ENCODE results near the gene TPCN2. TPM values are rescaled to one million over a fixed set of nuclear protein-coding genes. Genes with fewer than 3 reads are reported as not detected.

The TPCN2 gene
- total and polyA plus RNA-seq, 7 experiments from 2014 or later, result 3.3 to 29.4 (median 21.2) TPM

- no peaks in the 10 kb centered on the region for H3K4me1 ChIP-seq (ENCODE audit: control insufficient read depth in 2 of 2, insufficient read depth in 2 of 2, low read length in 2 of 2)
- no peaks in the 10 kb centered on the region for H3K9me3 Mint-ChIP-seq
- no peaks in the 10 kb centered on the region for H3K36me3 ChIP-seq (ENCODE audit: control insufficient read depth in 2 of 3, insufficient read depth in 3 of 3, low read length in 3 of 3)
- ChIA-PET CTCF (no interaction called here), POLR2A (no interaction called here)
- no peak overlapping the region for H3K4me3 Mint-ChIP-seq
- no peak overlapping the region for H3K27ac ChIP-seq (ENCODE audit: low read depth, low read length)
- H3K9me3 ChIP-seq (ENCODE audit: control insufficient read depth in 2 of 3, low read length in 3 of 3), result no peaks in the 10 kb centered on the region
- ATAC-seq (no peak), DNase-seq (no peak)
- intact Hi-C loops (cut with micrococcal nuclease), result no loop called here
- peaks cover 9 to 34% (median 16%) of the 10 kb centered on the region in 5 donors for H3K27me3 Mint-ChIP-seq
- H3K36me3 Mint-ChIP-seq, result no peaks in the 10 kb centered on the region
- peaks cover 0 to 8% of the 10 kb centered on the region in 2 donors for H3K27me3 ChIP-seq (ENCODE audit: control insufficient read depth in 2 of 2, insufficient read depth in 2 of 2, low read length in 2 of 2)
- H3K4me1 Mint-ChIP-seq, result peaks cover 0 to 10% (median 6%) of the 10 kb centered on the region in 7 donors
- H3K4me3 ChIP-seq (ENCODE audit: low read length), result no peak overlapping the region
- H3K27ac Mint-ChIP-seq, result no peak overlapping the region
These were observed 33.7 kb upstream of the TPCN2 start for GRCh38 chr11:69014898-69015549.

- Mint-ChIP-seq H3K27me3 (peaks cover 0 to 17% (median 3%) of the 10 kb centered on the region in 5 donors), H3K36me3 (no peaks in the 10 kb centered on the region), H3K9me3 (no peaks in the 10 kb centered on the region), H3K4me3 (no peak overlapping the region), H3K4me1 (no peaks in the 10 kb centered on the region), H3K27ac (no peak overlapping the region)
- ATAC-seq (no peak), DNase-seq (no peak)
- Histone ChIP-seq H3K4me1 (ENCODE audit: control insufficient read depth in 2 of 2, insufficient read depth in 2 of 2, low read length in 2 of 2) (no peaks in the 10 kb centered on the region), H3K9me3 (ENCODE audit: control insufficient read depth in 2 of 3, low read length in 3 of 3) (no peaks in the 10 kb centered on the region), H3K4me3 (ENCODE audit: low read length) (no peak overlapping the region), H3K27ac (ENCODE audit: low read depth, low read length) (no peak overlapping the region), H3K36me3 (ENCODE audit: control insufficient read depth in 2 of 3, insufficient read depth in 3 of 3, low read length in 3 of 3) (no peaks in the 10 kb centered on the region), H3K27me3 (ENCODE audit: control insufficient read depth in 2 of 2, insufficient read depth in 2 of 2, low read length in 2 of 2) (peaks cover 0 to 4% of the 10 kb centered on the region in 2 donors)
- ChIA-PET POLR2A (no interaction called here), CTCF (no interaction called here)
- intact Hi-C loops (cut with micrococcal nuclease), result no loop called here
These were observed 30.8 kb upstream of the TPCN2 start for GRCh38 chr11:69017951-69018350.

GRCh38 chr11:69018924-69019323 is 29.8 kb upstream of the TPCN2 start:
- no peaks in the 10 kb centered on the region for H3K9me3 Mint-ChIP-seq
- H3K4me3 ChIP-seq (ENCODE audit: low read length), result no peak overlapping the region
- no peaks in the 10 kb centered on the region for H3K36me3 ChIP-seq (ENCODE audit: control insufficient read depth in 2 of 3, insufficient read depth in 3 of 3, low read length in 3 of 3)
- no peaks in the 10 kb centered on the region for H3K4me1 Mint-ChIP-seq
- no peak overlapping the region for H3K4me3 Mint-ChIP-seq
- POLR2A ChIA-PET, result no interaction called here
- ATAC-seq, result no peak
- no peaks in the 10 kb centered on the region for H3K36me3 Mint-ChIP-seq
- DNase-seq, result no peak
- peaks cover 0 to 14% (median 3%) of the 10 kb centered on the region in 5 donors for H3K27me3 Mint-ChIP-seq
- H3K9me3 ChIP-seq (ENCODE audit: control insufficient read depth in 2 of 3, low read length in 3 of 3), result no peaks in the 10 kb centered on the region
- H3K27ac ChIP-seq (ENCODE audit: low read depth, low read length), result no peak overlapping the region
- H3K27ac Mint-ChIP-seq, result no peak overlapping the region
- no peaks in the 10 kb centered on the region for H3K4me1 ChIP-seq (ENCODE audit: control insufficient read depth in 2 of 2, insufficient read depth in 2 of 2, low read length in 2 of 2)
- intact Hi-C loops (cut with micrococcal nuclease), result no loop called here
- no peaks in the 10 kb centered on the region for H3K27me3 ChIP-seq (ENCODE audit: control insufficient read depth in 2 of 2, insufficient read depth in 2 of 2, low read length in 2 of 2)
- CTCF ChIA-PET, result no interaction called here

GRCh38 chr11:69022260-69022659 is 26.5 kb upstream of the TPCN2 start:
- ChIA-PET POLR2A (no interaction called here), CTCF (no interaction called here)
- Histone ChIP-seq H3K9me3 (ENCODE audit: control insufficient read depth in 2 of 3, low read length in 3 of 3) (no peaks in the 10 kb centered on the region), H3K27me3 (ENCODE audit: control insufficient read depth in 2 of 2, insufficient read depth in 2 of 2, low read length in 2 of 2) (no peaks in the 10 kb centered on the region), H3K4me1 (ENCODE audit: control insufficient read depth in 2 of 2, insufficient read depth in 2 of 2, low read length in 2 of 2) (no peaks in the 10 kb centered on the region), H3K27ac (ENCODE audit: low read depth, low read length) (no peak overlapping the region), H3K4me3 (ENCODE audit: low read length) (no peak overlapping the region), H3K36me3 (ENCODE audit: control insufficient read depth in 2 of 3, insufficient read depth in 3 of 3, low read length in 3 of 3) (no peaks in the 10 kb centered on the region)
- no peak overlapping the region for H3K4me3 Mint-ChIP-seq
- H3K4me1 Mint-ChIP-seq, result no peaks in the 10 kb centered on the region
- H3K27me3 Mint-ChIP-seq, result no peaks in the 10 kb centered on the region
- ATAC-seq (no peak), DNase-seq (no peak)
- H3K36me3 Mint-ChIP-seq, result no peaks in the 10 kb centered on the region
- H3K27ac Mint-ChIP-seq, result no peak overlapping the region
- intact Hi-C loops (cut with micrococcal nuclease), result no loop called here
- no peaks in the 10 kb centered on the region for H3K9me3 Mint-ChIP-seq

GRCh38 chr11:69024509-69024908 is 24.2 kb upstream of the TPCN2 start:
- ChIA-PET CTCF (interaction anchor here (0.7 kb wide), 1 partner anchor 11 kb away, joined by 3 read pairs; no protein-coding TSS in a partner anchor), POLR2A (no interaction called here)
- intact Hi-C loops (cut with micrococcal nuclease), result no loop called here

GRCh38 chr11:69027704-69028372 is 20.9 kb upstream of the TPCN2 start:
- peaks cover 0 to 2% (median 0%) of the 10 kb centered on the region in 7 donors for H3K4me1 Mint-ChIP-seq
- H3K4me3 ChIP-seq (ENCODE audit: low read length), result no peak overlapping the region
- intact Hi-C loops (cut with micrococcal nuclease), result no loop called here
- H3K36me3 ChIP-seq (ENCODE audit: control insufficient read depth in 2 of 3, insufficient read depth in 3 of 3, low read length in 3 of 3), result no peaks in the 10 kb centered on the region
- H3K36me3 Mint-ChIP-seq, result no peaks in the 10 kb centered on the region
- peaks cover 0 to 2% (median 0%) of the 10 kb centered on the region in 5 donors for H3K27me3 Mint-ChIP-seq
- no peaks in the 10 kb centered on the region for H3K9me3 Mint-ChIP-seq
- no peaks in the 10 kb centered on the region for H3K9me3 ChIP-seq (ENCODE audit: control insufficient read depth in 2 of 3, low read length in 3 of 3)
- ATAC-seq (no peak), DNase-seq (no peak)
- no peak overlapping the region for H3K27ac ChIP-seq (ENCODE audit: low read depth, low read length)
- H3K4me1 ChIP-seq (ENCODE audit: control insufficient read depth in 2 of 2, insufficient read depth in 2 of 2, low read length in 2 of 2), result no peaks in the 10 kb centered on the region
- H3K27ac Mint-ChIP-seq, result no peak overlapping the region
- H3K27me3 ChIP-seq (ENCODE audit: control insufficient read depth in 2 of 2, insufficient read depth in 2 of 2, low read length in 2 of 2), result no peaks in the 10 kb centered on the region
- ChIA-PET CTCF (no interaction called here), POLR2A (interaction anchor here (0.7 kb wide), 1 partner anchor 10 kb away, joined by 3 read pairs; no protein-coding TSS in a partner anchor)
- H3K4me3 Mint-ChIP-seq, result no peak overlapping the region

More at GRCh38 chr11:69024509-69024908, 24.2 kb upstream of the TPCN2 start:
- Histone ChIP-seq H3K27me3 (ENCODE audit: control insufficient read depth in 2 of 2, insufficient read depth in 2 of 2, low read length in 2 of 2) (no peaks in the 10 kb centered on the region), H3K4me1 (ENCODE audit: control insufficient read depth in 2 of 2, insufficient read depth in 2 of 2, low read length in 2 of 2) (no peaks in the 10 kb centered on the region), H3K36me3 (ENCODE audit: control insufficient read depth in 2 of 3, insufficient read depth in 3 of 3, low read length in 3 of 3) (no peaks in the 10 kb centered on the region), H3K9me3 (ENCODE audit: control insufficient read depth in 2 of 3, low read length in 3 of 3) (no peaks in the 10 kb centered on the region), H3K4me3 (ENCODE audit: low read length) (no peak overlapping the region), H3K27ac (ENCODE audit: low read depth, low read length) (no peak overlapping the region)
- H3K4me1 Mint-ChIP-seq, result peaks cover 0 to 2% (median 0%) of the 10 kb centered on the region in 7 donors
- H3K36me3 Mint-ChIP-seq, result no peaks in the 10 kb centered on the region
- ATAC-seq (no peak), DNase-seq (no peak)
- no peak overlapping the region for H3K27ac Mint-ChIP-seq
- no peaks in the 10 kb centered on the region for H3K27me3 Mint-ChIP-seq
- H3K9me3 Mint-ChIP-seq, result no peaks in the 10 kb centered on the region
- no peak overlapping the region for H3K4me3 Mint-ChIP-seq

GRCh38 chr11:69030301-69030700 is 18.4 kb upstream of the TPCN2 start:
- no peak overlapping the region for H3K4me3 Mint-ChIP-seq
- Histone ChIP-seq H3K36me3 (ENCODE audit: control insufficient read depth in 2 of 3, insufficient read depth in 3 of 3, low read length in 3 of 3) (no peaks in the 10 kb centered on the region), H3K27ac (ENCODE audit: low read depth, low read length) (no peak overlapping the region), H3K9me3 (ENCODE audit: control insufficient read depth in 2 of 3, low read length in 3 of 3) (no peaks in the 10 kb centered on the region), H3K4me3 (ENCODE audit: low read length) (no peak overlapping the region), H3K27me3 (ENCODE audit: control insufficient read depth in 2 of 2, insufficient read depth in 2 of 2, low read length in 2 of 2) (no peaks in the 10 kb centered on the region), H3K4me1 (ENCODE audit: control insufficient read depth in 2 of 2, insufficient read depth in 2 of 2, low read length in 2 of 2) (no peaks in the 10 kb centered on the region)
- no peaks in the 10 kb centered on the region for H3K36me3 Mint-ChIP-seq
- ChIA-PET CTCF (no interaction called here), POLR2A (no interaction called here)
- ATAC-seq (no peak), DNase-seq (no peak)
- H3K4me1 Mint-ChIP-seq, result peaks cover 0 to 2% (median 0%) of the 10 kb centered on the region in 7 donors
- peaks cover 0 to 2% (median 0%) of the 10 kb centered on the region in 5 donors for H3K27me3 Mint-ChIP-seq
- no peaks in the 10 kb centered on the region for H3K9me3 Mint-ChIP-seq
- no peak overlapping the region for H3K27ac Mint-ChIP-seq
- intact Hi-C loops (cut with micrococcal nuclease), result no loop called here

All from naive thymus-derived CD4-positive, alpha-beta T cell (primary cell).